NCI-H1930 (cell line): Measurements from ENCODE around the gene PLEKHG2.
A peak's percentile ranks its signal among the peaks of the same experiment; 100 is the strongest.
"Not testable (repeated sequence)": the region's sequence is repeated elsewhere in the genome, so short reads cannot be mapped to it uniquely, and the experiment has no call there.

Source experiments
- DNase-seq, 2 experiments: peaks; one replicate each; lab custom pipeline; 2025; lab: John Stamatoyannopoulos, UW

The PLEKHG2 gene, protein sequence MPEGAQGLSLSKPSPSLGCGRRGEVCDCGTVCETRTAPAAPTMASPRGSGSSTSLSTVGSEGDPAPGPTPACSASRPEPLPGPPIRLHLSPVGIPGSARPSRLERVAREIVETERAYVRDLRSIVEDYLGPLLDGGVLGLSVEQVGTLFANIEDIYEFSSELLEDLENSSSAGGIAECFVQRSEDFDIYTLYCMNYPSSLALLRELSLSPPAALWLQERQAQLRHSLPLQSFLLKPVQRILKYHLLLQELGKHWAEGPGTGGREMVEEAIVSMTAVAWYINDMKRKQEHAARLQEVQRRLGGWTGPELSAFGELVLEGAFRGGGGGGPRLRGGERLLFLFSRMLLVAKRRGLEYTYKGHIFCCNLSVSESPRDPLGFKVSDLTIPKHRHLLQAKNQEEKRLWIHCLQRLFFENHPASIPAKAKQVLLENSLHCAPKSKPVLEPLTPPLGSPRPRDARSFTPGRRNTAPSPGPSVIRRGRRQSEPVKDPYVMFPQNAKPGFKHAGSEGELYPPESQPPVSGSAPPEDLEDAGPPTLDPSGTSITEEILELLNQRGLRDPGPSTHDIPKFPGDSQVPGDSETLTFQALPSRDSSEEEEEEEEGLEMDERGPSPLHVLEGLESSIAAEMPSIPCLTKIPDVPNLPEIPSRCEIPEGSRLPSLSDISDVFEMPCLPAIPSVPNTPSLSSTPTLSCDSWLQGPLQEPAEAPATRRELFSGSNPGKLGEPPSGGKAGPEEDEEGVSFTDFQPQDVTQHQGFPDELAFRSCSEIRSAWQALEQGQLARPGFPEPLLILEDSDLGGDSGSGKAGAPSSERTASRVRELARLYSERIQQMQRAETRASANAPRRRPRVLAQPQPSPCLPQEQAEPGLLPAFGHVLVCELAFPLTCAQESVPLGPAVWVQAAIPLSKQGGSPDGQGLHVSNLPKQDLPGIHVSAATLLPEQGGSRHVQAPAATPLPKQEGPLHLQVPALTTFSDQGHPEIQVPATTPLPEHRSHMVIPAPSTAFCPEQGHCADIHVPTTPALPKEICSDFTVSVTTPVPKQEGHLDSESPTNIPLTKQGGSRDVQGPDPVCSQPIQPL (N-terminal part only)

DNA sequence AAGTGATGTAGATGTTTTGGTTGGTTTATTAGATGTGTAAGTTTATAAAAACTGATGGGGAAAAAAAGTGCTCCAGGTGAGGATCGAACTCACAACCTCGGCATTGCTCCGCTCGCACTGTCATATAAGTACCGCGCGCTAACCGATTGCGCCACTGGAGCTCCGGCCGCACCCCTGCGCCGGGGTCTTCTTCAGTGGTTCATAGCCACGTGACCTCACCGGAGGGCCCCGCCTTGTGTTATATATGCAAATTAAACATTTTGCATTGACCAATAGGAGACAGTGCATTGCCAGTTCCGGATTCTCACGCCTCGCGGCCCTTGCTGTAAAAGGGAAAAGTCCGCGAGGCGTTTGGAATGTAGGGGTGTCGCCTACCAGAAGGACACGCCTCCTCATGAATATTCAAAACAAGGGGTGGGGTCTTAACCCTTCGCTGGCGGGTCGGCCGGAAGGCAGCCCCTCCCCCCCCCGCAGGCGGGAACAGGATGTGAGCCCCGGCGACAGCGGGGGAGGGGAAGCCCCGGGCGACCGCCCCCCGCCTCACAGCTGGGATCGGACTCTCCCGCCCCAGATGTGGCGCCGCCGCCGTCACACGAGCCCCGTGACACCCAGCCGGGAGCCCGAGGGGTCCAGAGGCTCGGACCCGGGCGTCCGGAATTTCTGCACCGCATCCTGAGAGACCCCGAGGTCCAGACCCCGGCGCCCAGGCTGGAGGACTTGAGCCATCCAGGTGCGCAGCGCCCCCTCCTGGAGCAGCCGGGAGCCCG, at the start of gene PLEKHG2:
Gene PLEKHG2, plus strand, starts transcription at position 570 of the 767 bp plus-strand sequence. CDS start 1,418 bp downstream, outside the sequence.
- peak; percentile 98 to 100 for DNase-seq

DNA sequence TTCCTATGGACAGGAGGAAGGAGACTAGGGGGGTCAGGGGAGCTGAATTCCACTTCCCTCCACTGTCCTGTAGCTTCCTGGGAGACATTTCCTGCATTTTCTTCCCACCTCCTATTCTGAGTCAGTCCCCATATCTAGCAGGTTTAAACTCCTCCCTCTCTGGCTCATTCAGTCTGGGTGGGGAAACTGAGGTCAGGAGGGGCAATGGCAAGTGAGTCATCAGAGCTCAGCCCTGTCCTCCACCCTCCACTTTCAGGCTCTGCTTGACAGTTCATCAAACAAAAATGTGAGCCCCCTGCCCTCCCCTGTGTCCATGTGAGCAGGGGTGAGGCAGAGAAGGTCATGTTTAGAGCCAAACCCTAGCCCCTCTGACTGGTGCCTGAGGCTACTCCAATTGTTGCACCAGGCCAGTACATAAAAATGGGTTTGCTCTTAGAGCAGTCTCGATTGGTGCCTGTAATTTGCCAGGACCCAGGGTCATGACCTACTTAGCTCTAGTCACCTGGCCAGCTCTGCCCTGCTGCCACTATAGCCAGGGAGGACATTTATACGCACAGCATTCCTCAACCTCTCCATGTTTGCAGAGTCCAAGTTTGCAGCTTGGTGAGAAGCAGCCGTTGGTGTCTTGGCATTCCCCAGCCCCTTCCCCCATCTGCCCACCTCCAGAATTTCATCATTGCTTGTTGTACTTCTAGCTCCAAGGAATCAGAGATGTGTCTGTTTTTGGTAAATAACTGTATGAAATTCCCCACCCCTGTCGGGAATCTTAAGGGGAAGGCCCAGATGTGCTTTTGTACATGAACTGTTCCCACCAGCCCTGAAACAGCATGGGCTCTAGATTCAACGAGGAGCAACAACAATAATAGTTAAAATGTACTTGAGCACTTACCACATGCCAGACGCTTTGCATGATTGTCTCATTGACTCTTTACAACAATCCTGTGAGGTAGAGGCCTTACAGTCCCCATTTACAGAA, 49.5 kb upstream of the PLEKHG2 start:
- DNase-seq: no peak

DNA sequence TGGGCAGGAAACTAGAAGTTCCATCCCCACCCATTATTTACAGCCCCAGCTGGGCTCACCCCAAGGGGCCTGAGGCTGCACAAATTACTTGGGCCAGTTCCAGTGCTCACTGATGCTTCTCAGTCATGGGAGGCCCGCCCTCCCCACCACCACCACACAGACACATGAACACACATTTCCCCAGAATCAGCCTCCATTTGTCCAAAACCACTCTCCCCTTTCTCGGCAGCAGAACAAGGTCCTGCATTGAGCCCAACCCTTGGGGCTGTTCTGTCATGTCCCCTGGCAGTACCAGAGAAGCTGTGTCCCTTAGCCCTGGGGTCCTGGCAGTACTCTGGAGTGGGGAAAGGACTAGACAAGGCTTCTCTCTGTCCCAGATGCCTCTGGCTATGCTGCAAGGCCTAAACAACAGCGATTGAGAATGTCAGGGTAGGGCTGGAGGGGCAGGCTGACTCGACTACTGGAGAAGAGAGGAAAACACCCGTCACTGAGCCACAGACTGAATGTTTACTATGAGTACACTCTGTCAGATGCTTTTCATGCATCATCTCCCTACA, 48.5 kb upstream of the PLEKHG2 start:
- no peak for DNase-seq

DNA sequence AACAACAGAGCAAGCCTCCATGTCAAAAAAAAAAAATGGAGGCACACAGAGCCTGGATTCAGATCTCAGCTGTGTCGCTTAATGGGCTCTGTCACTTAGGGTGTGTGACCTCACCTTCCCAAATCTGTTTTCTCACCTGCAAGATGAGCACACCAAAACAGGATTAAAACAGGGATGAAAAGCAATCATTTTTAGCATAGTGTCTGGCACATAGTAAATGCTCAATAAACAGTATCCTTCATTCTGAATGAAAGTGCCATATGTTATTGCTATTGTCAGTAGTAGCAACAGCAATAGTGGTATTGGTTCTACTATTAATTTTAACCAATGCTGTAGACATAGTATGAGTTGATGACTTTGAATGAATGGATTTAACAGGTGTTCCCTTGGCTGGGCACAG, 46.9 kb upstream of the PLEKHG2 start:
- no peak for DNase-seq

DNA sequence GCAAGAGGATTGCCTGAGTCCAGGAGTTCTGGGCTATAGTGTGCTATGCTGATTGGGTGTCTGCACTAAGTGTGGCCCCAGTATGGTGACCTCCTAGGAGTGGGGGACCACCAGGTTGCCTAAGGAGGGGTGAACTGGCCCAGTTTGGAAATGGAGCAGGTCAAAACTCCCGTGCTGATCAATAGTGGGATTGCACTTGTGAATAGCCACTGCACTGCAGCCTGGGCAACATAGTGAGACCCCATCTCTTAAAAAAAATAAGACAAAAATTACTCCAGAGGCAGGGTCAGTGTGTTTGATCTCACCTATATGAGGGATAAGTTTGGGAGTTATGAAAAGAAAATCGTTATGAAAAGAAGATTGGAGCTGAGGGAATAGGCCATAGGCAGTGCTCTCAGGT, 43.3 kb upstream of the PLEKHG2 start:
- DNase-seq: no peak

DNA sequence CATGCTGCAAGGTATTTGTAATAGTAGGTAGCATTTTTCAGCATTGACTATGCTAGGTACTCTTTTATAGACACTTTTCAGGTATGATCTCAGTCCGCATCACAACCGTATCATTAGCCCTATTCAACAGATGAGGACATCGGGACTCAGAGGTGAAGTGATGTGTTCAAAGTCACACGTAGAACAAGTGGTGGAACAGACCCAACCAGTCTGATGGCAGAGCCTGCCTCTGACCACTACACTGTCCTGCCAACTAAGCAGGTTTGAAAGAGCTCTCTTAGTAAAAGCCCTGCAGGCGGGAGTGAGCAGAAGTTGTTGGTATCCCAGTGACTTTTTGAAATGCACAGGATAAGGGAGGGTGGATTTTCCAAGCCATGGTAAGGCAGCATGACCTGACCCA, 41.7 kb upstream of the PLEKHG2 start:
- no peak for DNase-seq

DNA sequence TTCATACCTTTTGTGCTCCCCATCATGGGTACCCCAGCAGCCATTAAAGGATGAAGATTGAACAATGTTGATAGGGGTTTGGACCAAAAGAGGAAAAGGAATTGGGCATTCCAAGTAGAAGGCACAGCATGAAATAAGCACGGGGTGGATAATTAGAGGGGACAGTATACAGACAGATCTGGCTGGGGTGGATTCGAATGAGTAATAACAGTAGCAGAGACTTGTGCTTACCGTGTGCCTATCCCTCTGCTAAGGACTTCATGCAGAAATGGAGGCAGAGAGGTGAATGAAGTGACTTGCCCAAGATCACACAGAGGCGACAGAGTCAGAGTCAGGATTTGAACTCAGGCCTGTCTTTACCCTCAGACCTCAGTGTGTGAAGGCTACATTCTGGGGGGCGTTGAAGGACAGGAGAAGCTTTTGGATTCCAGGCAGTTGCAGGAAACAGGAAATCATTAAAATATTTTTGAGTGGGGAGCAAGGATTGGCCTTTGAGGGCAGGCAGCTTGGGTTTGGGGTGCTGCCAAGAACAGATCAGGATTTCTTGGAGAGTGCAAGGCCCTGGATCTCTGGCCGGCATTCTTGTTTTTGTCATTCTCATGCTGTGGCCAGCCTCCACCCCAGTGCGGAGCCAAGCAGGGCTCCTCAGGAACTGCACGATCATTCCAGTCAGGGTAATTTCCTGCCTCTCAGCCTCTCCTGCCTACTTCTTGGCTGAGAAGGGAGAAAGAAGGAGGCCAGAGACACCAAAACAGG, 40.2 kb upstream of the PLEKHG2 start:
- no peak for DNase-seq

DNA sequence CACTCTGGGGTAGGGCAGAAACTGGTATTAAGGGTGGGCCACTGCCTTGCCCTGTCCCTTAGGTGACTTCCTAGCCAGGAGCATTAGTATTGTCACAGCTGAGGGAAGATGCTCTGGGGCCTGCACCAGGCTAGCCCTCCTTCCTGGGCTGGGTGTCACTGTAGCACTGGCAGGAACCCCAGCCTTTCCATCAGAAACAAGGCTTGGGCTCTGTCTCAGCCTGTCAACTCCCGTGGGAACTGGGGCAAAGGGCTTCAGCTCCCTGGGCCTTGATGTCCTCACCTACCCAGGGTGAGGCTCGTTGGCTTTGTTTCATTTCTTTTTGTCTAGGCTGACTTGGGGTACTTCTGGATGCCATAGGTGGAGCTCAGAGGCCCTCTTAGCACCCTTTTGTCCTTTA, 39.5 kb upstream of the PLEKHG2 start:
- no peak for DNase-seq

DNA sequence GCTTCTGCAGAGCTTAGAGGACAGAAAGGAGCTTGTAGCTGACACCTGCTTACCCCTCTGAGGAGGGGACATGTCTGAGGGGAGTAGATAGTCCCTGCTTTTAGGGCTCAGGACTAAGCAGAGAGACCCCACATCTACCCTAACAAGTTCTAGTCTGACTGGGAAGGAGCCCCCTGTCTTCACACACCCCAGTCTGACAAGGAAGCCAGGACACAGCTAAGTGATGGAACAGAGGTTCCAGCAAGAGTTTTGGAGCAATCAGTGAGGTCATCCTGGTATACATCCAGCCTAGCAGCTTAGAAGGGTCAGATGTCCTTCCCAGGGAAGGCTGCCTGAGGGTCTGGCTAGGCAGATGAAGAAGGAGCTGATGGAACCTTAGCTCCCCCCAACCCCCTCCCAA, 36.5 kb upstream of the PLEKHG2 start:
- DNase-seq: no peak

DNA sequence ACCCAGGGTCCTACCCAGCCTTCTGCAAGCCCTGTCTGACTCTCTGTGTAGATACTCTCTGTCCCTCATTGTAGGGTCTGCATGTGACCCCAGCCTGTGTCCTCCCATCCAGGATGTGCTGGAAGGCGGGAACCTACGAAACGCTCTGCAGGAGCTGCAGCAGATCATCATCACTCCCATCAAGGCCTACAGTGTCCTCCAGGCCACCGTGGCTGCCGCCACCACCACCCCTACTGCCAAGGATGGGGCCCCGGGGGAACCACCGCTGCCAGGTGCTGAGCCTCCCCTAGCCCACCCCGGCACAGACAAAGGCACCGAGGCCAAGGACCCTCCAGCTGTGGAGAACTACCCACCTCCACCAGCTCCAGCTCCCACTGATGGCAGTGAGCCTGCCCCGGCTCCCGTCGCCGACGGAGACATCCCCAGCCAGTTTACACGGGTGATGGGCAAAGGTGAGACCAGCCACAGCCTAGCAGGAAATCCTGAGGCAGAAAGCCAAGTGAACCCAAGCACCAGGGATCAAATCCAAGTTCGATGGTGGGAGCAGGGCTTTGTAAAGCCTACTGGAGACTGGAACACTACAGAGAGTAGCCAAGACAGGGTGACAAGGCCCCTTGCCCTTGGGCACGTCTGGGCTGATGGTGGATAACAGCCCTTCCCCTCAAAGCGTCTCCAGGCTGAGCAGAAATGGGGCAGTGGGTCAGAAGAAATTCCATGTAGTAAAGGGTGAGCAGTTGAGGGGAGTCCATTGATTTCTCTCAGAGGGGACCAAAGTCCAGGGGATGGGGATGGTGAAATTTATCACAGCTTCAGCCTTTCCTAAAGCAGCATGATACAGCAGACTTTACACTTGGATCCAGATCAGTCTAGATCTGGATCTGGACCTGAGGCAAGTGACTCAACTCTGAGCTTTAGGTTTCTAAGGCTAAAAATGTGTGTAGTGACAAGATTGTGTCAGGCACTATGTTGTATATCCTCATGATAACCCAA, 34.8 kb upstream of the PLEKHG2 start:
- DNase-seq: no peak

DNA sequence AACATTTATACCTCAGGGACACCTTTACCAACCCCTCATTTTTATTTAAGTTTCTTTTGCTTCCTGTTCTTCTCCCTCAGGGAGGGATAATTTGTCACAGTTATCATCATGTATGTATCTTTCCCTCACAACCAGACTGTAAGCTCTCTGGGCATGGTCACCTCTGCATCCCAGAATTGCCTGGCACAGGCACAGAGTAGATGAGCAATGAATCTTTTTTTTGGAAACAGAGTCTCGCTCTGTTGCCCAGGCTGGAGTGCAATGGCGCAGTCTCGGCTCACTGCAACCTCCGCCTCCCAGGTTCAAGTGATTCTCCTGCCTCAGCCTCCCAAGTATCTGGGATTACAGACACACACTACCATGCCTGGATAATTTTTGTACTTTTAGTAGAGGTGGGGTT, 33.1 kb upstream of the PLEKHG2 start:
- not testable (repeated sequence) for DNase-seq

DNA sequence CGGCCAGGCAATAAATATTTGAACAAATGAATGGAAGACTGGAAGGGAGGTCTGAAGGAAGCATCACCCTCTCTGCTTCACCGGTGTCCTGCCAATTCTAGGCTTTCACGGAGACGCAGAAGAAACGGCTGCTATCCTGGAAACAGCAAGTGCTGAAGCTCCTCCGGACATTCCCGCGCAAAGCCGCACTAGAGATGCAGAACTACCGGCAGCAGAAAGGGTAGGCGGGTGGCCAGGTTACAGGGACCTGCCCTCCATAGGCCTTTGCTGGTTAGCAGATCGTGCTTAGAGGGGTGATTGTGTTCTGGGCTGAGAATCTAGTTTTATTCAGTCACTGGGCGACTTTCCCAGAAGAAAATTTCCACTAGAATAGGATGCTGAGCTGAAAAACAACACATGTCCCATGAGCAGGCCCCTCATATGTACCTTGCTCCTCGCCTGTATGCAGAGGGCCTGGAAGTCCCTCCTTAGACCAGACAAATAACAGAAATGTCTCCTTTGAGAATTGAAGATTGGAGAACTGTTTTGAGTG, 32.5 kb upstream of the PLEKHG2 start:
- no peak for DNase-seq

DNA sequence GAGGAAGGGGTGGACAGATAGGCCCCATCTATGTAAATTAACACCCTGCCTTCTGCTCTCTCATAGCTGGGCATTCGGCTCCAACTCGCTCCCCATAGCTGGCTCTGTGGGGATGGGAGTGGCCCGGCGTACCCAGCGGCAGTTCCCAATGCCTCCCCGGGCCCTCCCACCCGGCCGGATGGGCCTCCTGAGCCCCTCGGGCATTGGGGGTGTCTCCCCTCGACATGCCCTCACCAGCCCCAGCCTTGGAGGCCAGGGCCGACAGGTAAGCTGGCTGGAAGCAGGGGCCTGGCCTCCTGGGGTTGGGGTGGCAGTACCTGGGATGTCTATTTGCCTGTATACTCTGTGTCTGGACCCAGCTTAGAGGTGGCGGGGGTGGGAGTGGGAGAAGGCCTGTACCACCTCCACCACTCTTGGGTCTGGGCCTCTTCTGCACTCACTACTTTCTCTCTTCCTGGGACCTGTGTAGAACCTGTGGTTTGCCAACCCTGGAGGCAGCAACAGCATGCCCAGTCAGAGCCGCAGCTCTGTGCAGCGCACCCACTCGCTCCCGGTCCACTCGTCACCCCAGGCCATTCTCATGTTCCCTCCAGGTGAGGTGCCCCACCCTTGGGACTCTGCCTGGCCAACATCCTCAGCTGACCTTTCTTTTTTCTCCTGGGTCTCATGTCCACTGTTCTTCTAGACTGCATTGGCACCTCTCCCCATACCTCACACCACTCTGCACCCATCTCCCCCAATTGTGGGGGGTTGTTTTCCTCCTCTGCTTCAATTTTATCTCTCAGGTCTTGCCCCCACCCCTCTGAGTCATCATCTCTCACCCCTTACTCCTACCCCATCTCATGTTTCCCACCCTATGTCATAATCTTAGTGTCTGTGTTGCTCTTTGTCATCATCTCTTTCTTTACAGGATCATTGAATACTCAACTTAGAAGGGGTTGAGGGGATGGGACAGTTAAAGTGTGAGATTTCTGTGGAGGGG, 31.7 kb upstream of the PLEKHG2 start:
- DNase-seq: no peak

DNA sequence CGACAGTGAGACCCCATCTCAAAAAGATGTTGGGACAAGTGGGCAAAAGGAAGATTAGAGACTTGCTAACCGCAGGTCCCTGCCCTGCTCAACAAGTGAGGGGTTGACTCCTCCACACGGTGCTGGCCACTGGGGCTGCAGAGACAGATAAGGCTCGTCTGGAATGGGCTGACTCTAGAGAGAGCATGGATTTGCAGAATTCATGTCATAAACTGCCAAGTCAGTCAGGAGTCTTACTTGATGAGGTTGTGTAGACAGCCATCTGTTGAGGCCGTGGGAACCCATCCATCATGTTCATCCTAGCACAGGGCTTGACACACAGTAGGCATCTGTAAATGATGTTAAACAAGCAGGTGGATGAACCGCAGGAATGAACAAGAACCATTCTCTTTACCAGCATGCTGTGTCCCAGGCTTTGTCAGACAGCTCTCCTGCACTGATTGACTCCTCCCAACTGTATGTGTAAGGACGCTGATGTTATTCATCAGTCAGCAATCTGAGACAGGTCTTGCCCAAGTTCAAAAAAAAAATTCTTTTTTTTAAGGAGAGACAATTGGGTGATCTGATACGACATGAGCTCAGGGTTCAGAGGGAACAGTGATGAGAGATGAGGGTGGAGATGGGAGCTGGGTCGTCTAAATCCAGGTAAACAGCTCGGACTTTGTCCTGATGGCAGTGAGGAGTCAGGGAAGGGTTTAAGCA, 30.4 kb upstream of the PLEKHG2 start:
- no peak for DNase-seq

DNA sequence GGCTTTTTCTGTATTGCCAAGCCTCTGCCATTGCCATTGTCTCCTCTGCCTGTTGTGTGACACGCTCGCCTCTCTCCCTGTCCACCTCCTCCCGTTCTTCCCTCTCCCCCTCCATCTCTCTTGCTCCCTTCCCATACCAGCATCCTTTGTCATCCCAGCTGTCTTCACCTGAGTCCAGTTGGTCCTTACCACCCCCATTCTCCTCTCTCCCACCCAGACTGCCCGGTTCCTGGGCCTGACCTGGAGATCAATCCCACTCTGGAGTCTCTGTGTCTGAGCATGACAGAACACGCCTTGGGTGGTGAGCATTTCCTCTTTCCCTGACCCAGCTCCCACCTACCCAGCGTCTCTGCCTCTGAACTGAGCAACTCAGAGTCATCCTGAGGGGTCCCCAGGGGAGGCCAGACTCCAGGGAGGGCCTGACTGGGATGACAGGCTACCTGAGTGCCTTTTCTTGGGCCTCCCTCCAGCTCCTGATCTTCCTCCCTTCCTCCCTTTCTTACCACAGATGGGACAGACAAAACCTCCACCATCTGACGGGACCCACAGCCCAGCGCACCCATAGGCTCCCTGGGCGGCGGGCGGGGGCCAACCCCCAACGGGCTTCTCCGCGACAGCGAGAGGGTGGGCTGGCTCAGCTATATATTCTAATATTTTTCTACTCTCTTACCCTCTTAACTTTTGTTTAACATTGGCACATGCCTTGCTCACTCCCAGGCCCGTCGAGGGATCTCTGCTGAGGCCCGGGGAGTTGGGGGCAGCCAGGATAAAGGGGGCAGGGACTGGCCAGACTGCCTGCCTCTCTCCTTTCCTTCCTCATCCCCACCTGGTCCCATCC, 29.3 kb upstream of the PLEKHG2 start:
- DNase-seq: no peak
